Activated CD4-positive, alpha-beta T cell treated with anti-CD3 and anti-CD28 coated beads, Interleukin-2, amount 50 U/mL, for 4 hours (primary cell): Measurements from ENCODE around the gene SEPTIN10.
"Not testable (repeated sequence)": the region's sequence is repeated elsewhere in the genome, so short reads cannot be mapped to it uniquely, and the experiment has no call there.

Source experiments
- DNase-seq, 2 experiments: peaks; one replicate each; pipeline ENCODE4 v3.0.0-alpha.2; 2020

The SEPTIN10 gene

GRCh38 chr2:109542384-109542783 is 71.4 kb downstream of the SEPTIN10 start:
- no peak for DNase-seq

- no peak for DNase-seq
These were observed 75.2 kb downstream of the SEPTIN10 start for GRCh38 chr2:109538546-109538945.

GRCh38 chr2:109537565-109538222 is 76.1 kb downstream of the SEPTIN10 start:
- DNase-seq = no peak

GRCh38 chr2:109536556-109536955 is 77.2 kb downstream of the SEPTIN10 start:
- not testable (repeated sequence) for DNase-seq

- DNase-seq = no peak
These were observed 78.4 kb downstream of the SEPTIN10 start for GRCh38 chr2:109535217-109535946.

GRCh38 chr2:109533823-109534222 is 79.9 kb downstream of the SEPTIN10 start:
- no peak for DNase-seq

GRCh38 chr2:109532728-109533076 is 81.1 kb downstream of the SEPTIN10 start:
- DNase-seq = no peak

GRCh38 chr2:109531896-109532727 is 81.7 kb downstream of the SEPTIN10 start:
- DNase-seq = no peak

- no peak for DNase-seq
These were observed 82.5 kb downstream of the SEPTIN10 start for GRCh38 chr2:109531221-109531620.

GRCh38 chr2:109530712-109531111 is 83.1 kb downstream of the SEPTIN10 start:
- no peak for DNase-seq

- no peak for DNase-seq
These were observed 84.0 kb downstream of the SEPTIN10 start for GRCh38 chr2:109529532-109530449.

GRCh38 chr2:109528811-109529501 is 84.8 kb downstream of the SEPTIN10 start:
- no peak for DNase-seq

GRCh38 chr2:109527846-109528705 is 85.7 kb downstream of the SEPTIN10 start:
- DNase-seq = no peak

- no peak for DNase-seq
These were observed 86.7 kb downstream of the SEPTIN10 start for GRCh38 chr2:109527079-109527478.

GRCh38 chr2:109526442-109526970 is 87.3 kb downstream of the SEPTIN10 start:
- DNase-seq = no peak

- no peak for DNase-seq
These were observed 87.9 kb downstream of the SEPTIN10 start for GRCh38 chr2:109525836-109526235.

- no peak for DNase-seq
These were observed 90.0 kb downstream of the SEPTIN10 start for GRCh38 chr2:109523536-109524361.

GRCh38 chr2:109523121-109523520 is 90.6 kb downstream of the SEPTIN10 start:
- no peak for DNase-seq

GRCh38 chr2:109522063-109522374 is 91.7 kb downstream of the SEPTIN10 start:
- DNase-seq = no peak
